ENCODE measurements around the gene NECTIN3.

NECTIN3 gene

GRCh38 chr3:111164621-111165020 lies 93.0 kb downstream of the NECTIN3 start:
- ChIA-PET POLR2A (no interaction called here), CTCF (no interaction called here)
- Histone ChIP-seq H3K36me3 (ENCODE audit: control insufficient read depth in 2 of 2, insufficient read depth in 1 of 2, low read length in 2 of 2) (peaks cover 0 to 3% of the 10 kb centered on the region in 2 experiments; a peak in 1 of 3 replicates), H3K4me1 (ENCODE audit: control insufficient read depth, insufficient read depth, low read length) (no peaks in the 10 kb centered on the region), H3K9me3 (ENCODE audit: control insufficient read depth, insufficient read depth, low read depth, low read length) (no peaks in the 10 kb centered on the region), H3K27ac (ENCODE audit: extremely low read depth, low read depth, low read length) (no peak overlapping the region), H3K4me3 (ENCODE audit: low read depth, low read length) (no peak overlapping the region)
- TF ChIP-seq ZBTB6 (tag by site-specific recombination; IDR thresholded peaks at IDR 0.05) (no peak), ZBTB26 (tag by site-specific recombination; optimal IDR thresholded peaks at IDR 0.05) (no peak), HOXC10 (CRISPR knock-in tag; IDR thresholded peaks at IDR 0.05) (no peak), ZNF704 (tag by site-specific recombination; IDR thresholded peaks at IDR 0.05) (no peak), REST (tag by site-specific recombination; IDR thresholded peaks at IDR 0.05) (no peak), ZNF146 (tag by site-specific recombination; IDR thresholded peaks at IDR 0.05) (no peak), ZNF133 (tag by site-specific recombination; IDR thresholded peaks at IDR 0.05) (no peak), RBAK (tag by site-specific recombination; IDR thresholded peaks at IDR 0.05) (no peak), ZNF621 (tag by site-specific recombination; IDR thresholded peaks at IDR 0.05) (no peak), ZNF184 (tag by site-specific recombination; IDR thresholded peaks at IDR 0.05) (no peak), ZBTB8A (tag by site-specific recombination; IDR thresholded peaks at IDR 0.05) (no peak), ZNF202 (tag by site-specific recombination; IDR thresholded peaks at IDR 0.05; ENCODE audit: borderline replicate concordance) (no peak), ZNF501 (tag by site-specific recombination; IDR thresholded peaks at IDR 0.05) (no peak)

GRCh38 chr3:111165411-111165810 lies 93.8 kb downstream of the NECTIN3 start:
- Histone ChIP-seq H3K36me3 (ENCODE audit: control insufficient read depth in 2 of 2, insufficient read depth in 1 of 2, low read length in 2 of 2) (peaks cover 0 to 3% of the 10 kb centered on the region in 2 experiments; a peak in 1 of 3 replicates), H3K27ac (ENCODE audit: extremely low read depth, low read depth, low read length) (no peak overlapping the region), H3K9me3 (ENCODE audit: control insufficient read depth, insufficient read depth, low read depth, low read length) (no peaks in the 10 kb centered on the region), H3K4me1 (ENCODE audit: control insufficient read depth, insufficient read depth, low read length) (no peaks in the 10 kb centered on the region), H3K4me3 (ENCODE audit: low read depth, low read length) (no peak overlapping the region)
- ChIA-PET CTCF (no interaction called here), POLR2A (no interaction called here)
- TF ChIP-seq ZNF513 (tag by site-specific recombination; IDR thresholded peaks at IDR 0.05) (no peak), ZSCAN18 (tag by site-specific recombination; IDR thresholded peaks at IDR 0.05) (no peak), ZNF24 (tag by site-specific recombination; IDR thresholded peaks at IDR 0.05) (no peak), ZNF19 (tag by site-specific recombination; IDR thresholded peaks at IDR 0.05; ENCODE audit: low read depth) (no peak), PRDM1 (tag by site-specific recombination; IDR thresholded peaks at IDR 0.05) (no peak), SP2 (tag by site-specific recombination; IDR thresholded peaks at IDR 0.05) (no peak), ZXDB (tag by site-specific recombination; IDR thresholded peaks at IDR 0.05) (no peak)

Measured in HEK293 (cell line).